ENCODE measurements around the gene LCE1C. TPM values are rescaled to one million over a fixed set of nuclear protein-coding genes. Genes with fewer than 3 reads are reported as not detected.

LCE1C gene
- total and polyA plus RNA-seq, 2 donors (not counting 3 experiments of a cell fraction or from before 2014, with no cell fraction given), result not detected

DNA sequence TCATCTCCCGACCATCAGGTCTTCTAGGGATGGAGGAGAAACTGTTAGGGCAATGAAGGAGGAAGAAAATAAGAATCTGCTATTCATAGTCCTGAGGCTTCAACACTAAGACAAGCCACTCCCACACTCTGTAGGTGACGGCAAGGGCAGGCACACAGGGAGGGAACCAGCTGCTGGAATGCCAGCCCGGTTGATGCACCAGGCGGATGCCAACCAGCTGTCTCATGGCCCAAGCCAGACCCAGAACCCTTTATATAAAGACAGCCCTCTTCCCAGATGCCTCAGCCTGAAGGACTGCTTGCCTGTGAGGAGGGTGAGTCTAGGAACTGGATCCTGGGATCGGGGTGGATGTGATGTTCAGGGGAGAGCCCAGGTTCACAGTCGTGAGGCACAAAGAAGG lies 48.7 kb downstream of the LCE1C start, which contains the start of gene KPRP:
KPRP (plus strand) TSS at position 279 of the 400 bp plus-strand sequence. CDS start 1,564 bp downstream, outside the sequence.
- H3K4me1 ChIP-seq (ENCODE audit: control insufficient read depth, extremely low read depth, insufficient read depth, low read length), result no peaks in the 10 kb centered on the region
- no peaks in the 10 kb centered on the region for H4K20me1 ChIP-seq (replicated peaks; ENCODE audit: control insufficient read depth, extremely low read depth, insufficient read depth, low read length)
- CTCF ChIA-PET, result interaction anchor here (0.8 kb wide), 1 partner anchor 11 kb away, joined by 3 read pairs; no protein-coding TSS in a partner anchor
- no peak within 1 kb of the TSS for H3K27ac ChIP-seq (ENCODE audit: insufficient read depth, low read depth, low read length)
- no peaks in the 10 kb centered on the region for H3K27me3 ChIP-seq (ENCODE audit: control insufficient read depth in 2 of 2, insufficient read depth in 2 of 2, low read length in 2 of 2)
- H3K4me2 ChIP-seq (ENCODE audit: insufficient read depth, low read length), result no peak within 1 kb of the TSS
- no TSS peak for BruUV-seq (replicated peaks)
- H2AFZ ChIP-seq (ENCODE audit: low read depth, low read length), result no peak within 1 kb of the TSS
- no peak within 1 kb of the TSS for H3K9ac ChIP-seq (replicated peaks; ENCODE audit: extremely low read depth, insufficient read depth, low read length)
- no peak for TF ChIP-seq FOS (IDR thresholded peaks at IDR 0.05; ENCODE audit: borderline replicate concordance, insufficient read depth, low read length)
- TF ChIP-seq, protein P1, sequence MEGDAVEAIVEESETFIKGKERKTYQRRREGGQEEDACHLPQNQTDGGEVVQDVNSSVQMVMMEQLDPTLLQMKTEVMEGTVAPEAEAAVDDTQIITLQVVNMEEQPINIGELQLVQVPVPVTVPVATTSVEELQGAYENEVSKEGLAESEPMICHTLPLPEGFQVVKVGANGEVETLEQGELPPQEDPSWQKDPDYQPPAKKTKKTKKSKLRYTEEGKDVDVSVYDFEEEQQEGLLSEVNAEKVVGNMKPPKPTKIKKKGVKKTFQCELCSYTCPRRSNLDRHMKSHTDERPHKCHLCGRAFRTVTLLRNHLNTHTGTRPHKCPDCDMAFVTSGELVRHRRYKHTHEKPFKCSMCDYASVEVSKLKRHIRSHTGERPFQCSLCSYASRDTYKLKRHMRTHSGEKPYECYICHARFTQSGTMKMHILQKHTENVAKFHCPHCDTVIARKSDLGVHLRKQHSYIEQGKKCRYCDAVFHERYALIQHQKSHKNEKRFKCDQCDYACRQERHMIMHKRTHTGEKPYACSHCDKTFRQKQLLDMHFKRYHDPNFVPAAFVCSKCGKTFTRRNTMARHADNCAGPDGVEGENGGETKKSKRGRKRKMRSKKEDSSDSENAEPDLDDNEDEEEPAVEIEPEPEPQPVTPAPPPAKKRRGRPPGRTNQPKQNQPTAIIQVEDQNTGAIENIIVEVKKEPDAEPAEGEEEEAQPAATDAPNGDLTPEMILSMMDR (IDR thresholded peaks at IDR 0.05; ENCODE audit: extremely low read depth in 1 of 2, insufficient read depth in 1 of 2, low read depth in 1 of 2, low read length in 2 of 2), result no peak
- TF ChIP-seq MYC (IDR thresholded peaks at IDR 0.05; ENCODE audit: low read depth, low read length), result no peak
- no peak for TF ChIP-seq EZH2 (IDR thresholded peaks at IDR 0.05; ENCODE audit: borderline replicate concordance, low read depth, low read length, severe bottlenecking)
- TF ChIP-seq POLR2A (IDR thresholded peaks at IDR 0.05; ENCODE audit: low read depth, low read length), result no peak
- TF ChIP-seq JUN (IDR thresholded peaks at IDR 0.05; ENCODE audit: borderline replicate concordance, insufficient read depth, insufficient read length, low read depth), result no peak
- TF ChIP-seq, protein P2, sequence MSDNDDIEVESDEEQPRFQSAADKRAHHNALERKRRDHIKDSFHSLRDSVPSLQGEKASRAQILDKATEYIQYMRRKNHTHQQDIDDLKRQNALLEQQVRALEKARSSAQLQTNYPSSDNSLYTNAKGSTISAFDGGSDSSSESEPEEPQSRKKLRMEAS (IDR thresholded peaks at IDR 0.05; ENCODE audit: insufficient read depth, insufficient read length), result no peak
- TF ChIP-seq GATA2 (IDR thresholded peaks at IDR 0.05; ENCODE audit: insufficient read depth, insufficient read length, low read depth, low read length), result no peak
- TF ChIP-seq POLR2AphosphoS5 (IDR thresholded peaks at IDR 0.05; ENCODE audit: insufficient read depth, low read depth, low read length), result no peak
- FAIRE-seq (no peak), DNase-seq (ENCODE audit: low read depth, low spot score) (no peak)
- dilution Hi-C loops (cut with MboI; ENCODE audit: extremely low pct_ligation_motif_present, low sequenced_read_pairs) (no loop called here), intact Hi-C loops (cut with micrococcal nuclease) (no loop called here)
- no peaks in the 10 kb centered on the region for H3K9me3 ChIP-seq (replicated peaks; ENCODE audit: control insufficient read depth, insufficient read depth, low read length)
- POLR2A ChIA-PET, result no interaction called here
- H3K36me3 ChIP-seq (ENCODE audit: control insufficient read depth in 2 of 2, extremely low read depth in 1 of 2, insufficient read depth in 2 of 2, low read length in 2 of 2), result no peaks in the 10 kb centered on the region
- H3K79me2 ChIP-seq (ENCODE audit: control insufficient read depth, insufficient read depth, low read length), result no peaks in the 10 kb centered on the region
- no peak within 1 kb of the TSS for H3K4me3 ChIP-seq (replicated peaks in 1 of 3; ENCODE audit: insufficient read depth in 1 of 3, low read depth in 1 of 3, low read length in 3 of 3)
- no peaks in the 10 kb centered on the region for H3K9me1 ChIP-seq (replicated peaks; ENCODE audit: control insufficient read depth, extremely low read depth, insufficient read depth, low read length)

Data from endothelial cell of umbilical vein (primary cell).